SK-N-SH (cell line): Measurements from ENCODE around the gene HES6. TPM values are rescaled to one million over a fixed set of nuclear protein-coding genes. Genes with fewer than 3 reads are reported as not detected.
"Not testable (repeated sequence)": the region's sequence is repeated elsewhere in the genome, so short reads cannot be mapped to it uniquely, and the experiment has no call there.

Experiments used
- CTCF ChIA-PET: fragments of 300-600, 350-600 bp; formaldehyde crosslinking; extraction: SDS; loops from one replicate; lab custom pipeline; 2021; lab: Yijun Ruan, JAX
- POLR2A ChIA-PET: fragments of 350-600 bp; sonication (Branson Sonifier 250); formaldehyde crosslinking; extraction: SDS; loops from one replicate; lab custom pipeline; 2020; ENCODE audit warnings: antibody characterized with exemption, inconsistent platforms; lab: Yijun Ruan, JAX
- DNase-seq: peaks from one replicate; pipeline ENCODE4 v3.0.0; 2012
- H2AFZ ChIP-seq: fragments of 200-600 bp; sonication (generic); 2 replicates; pipeline ENCODE4 v1.8.1; 2016; ENCODE audit warnings: antibody characterized with exemption, mild to moderate bottlenecking, low read depth
- H3F3A ChIP-seq: fragments of 200-600 bp; sonication (generic); replicated peaks from 2 replicates; pipeline ENCODE3; 2016; ENCODE audit warnings: antibody characterized with exemption, mild to moderate bottlenecking; ENCODE audit not compliant: insufficient read depth
- H3K27ac ChIP-seq, 2 experiments: fragments of 200-500 bp in 1 of 2; fragments of 200-600 bp in 1 of 2; sonication (Bioruptor generic) in 1 of 2; sonication (generic), shearing (Covaris generic) in 1 of 2; 2 replicates each; pipeline versions ENCODE4 v1.5.1 to v1.6.1; 2014 to 2016; ENCODE audit warnings: low read depth in 2 of 2, inconsistent platforms in 1 of 2, low read length in 1 of 2, mild to moderate bottlenecking in 1 of 2, mixed read lengths in 1 of 2
- H3K27me3 ChIP-seq: fragments of 200-600 bp; sonication (generic), shearing (Covaris generic); 2 replicates; pipeline ENCODE4 v1.6.1; 2016; ENCODE audit warnings: mixed run types; ENCODE audit not compliant: insufficient read depth
- H3K36me3 ChIP-seq, 2 experiments: fragments of 200-500 bp in 1 of 2; fragments of 200-600 bp in 1 of 2; sonication (Bioruptor generic) in 1 of 2; sonication (generic) in 1 of 2; replicated peaks in 1 of 2; 2 replicates each; pipeline versions ENCODE3 to v1.5.1; 2014 to 2016; ENCODE audit warnings: low read length in 1 of 2, mild to moderate bottlenecking in 1 of 2; ENCODE audit not compliant: insufficient read depth in 2 of 2, control insufficient read depth in 1 of 2
- H3K4me1 ChIP-seq, 2 experiments: fragments of 200-500 bp in 1 of 2; fragments of 200-600 bp in 1 of 2; sonication (Bioruptor generic) in 1 of 2; sonication (generic), shearing (Covaris generic) in 1 of 2; 2 replicates each; pipeline versions ENCODE4 v1.5.1 to v1.6.1; 2014 to 2016; ENCODE audit warnings: low read depth in 1 of 2, low read length in 1 of 2, mixed run types in 1 of 2; ENCODE audit not compliant: insufficient read depth in 2 of 2, control insufficient read depth in 1 of 2
- H3K4me2 ChIP-seq: fragments of 200-600 bp; sonication (generic), shearing (Covaris generic); 2 replicates; pipeline ENCODE4 v1.6.1; 2017; ENCODE audit warnings: mixed run types
- H3K4me3 ChIP-seq, 2 experiments: fragments of 200-500 bp in 1 of 2; fragments of 200-600 bp in 1 of 2; sonication (Bioruptor generic) in 1 of 2; sonication (generic), shearing (Covaris generic) in 1 of 2; 2 replicates each; pipeline versions ENCODE4 v1.5.1 to v1.8.1; 2014 to 2016; ENCODE audit warnings: low read depth in 2 of 2, inconsistent platforms in 1 of 2, low read length in 1 of 2, mild to moderate bottlenecking in 1 of 2, mixed read lengths in 1 of 2, moderate library complexity in 1 of 2
- H3K79me2 ChIP-seq: fragments of 200-600 bp; sonication (generic); 2 replicates; pipeline ENCODE4 v1.8.1; 2017; ENCODE audit warnings: mild to moderate bottlenecking; ENCODE audit not compliant: insufficient read depth
- H3K9ac ChIP-seq: fragments of 200-600 bp; sonication (generic); 2 replicates; pipeline ENCODE4 v1.6.1; 2017; ENCODE audit warnings: mixed run types
- H3K9me2 ChIP-seq: fragments of 200-600 bp; sonication (generic); 2 replicates; pipeline ENCODE4 v1.6.1; 2017; ENCODE audit warnings: mixed run types
- H3K9me3 ChIP-seq: fragments of 200-600 bp; sonication (generic); 2 replicates; pipeline ENCODE4 v1.6.1; 2017; ENCODE audit warnings: mixed run types, mild to moderate bottlenecking, moderate library complexity
- H4K20me1 ChIP-seq: fragments of 200-600 bp; sonication (generic); 2 replicates; pipeline ENCODE4 v1.6.1; 2017; ENCODE audit warnings: mild to moderate bottlenecking, mixed run types; ENCODE audit not compliant: insufficient read depth
- CHD2 ChIP-seq: fragments of 150-350 bp; IDR thresholded peaks from 2 replicates; pipeline ENCODE4 v1.6.1; 2018; ENCODE audit warnings: low read length; ENCODE audit not compliant: partially characterized antibody
- EZH2phosphoT487 ChIP-seq: fragments of 200-600 bp; sonication (generic); IDR thresholded peaks from 2 replicates; pipeline ENCODE4 v1.6.1; 2017; ENCODE audit warnings: low read depth, mixed run types, mild to moderate bottlenecking, antibody characterized with exemption, moderate library complexity, borderline replicate concordance
- FOXJ3 ChIP-seq: sonication (generic); formaldehyde crosslinking; IDR thresholded peaks from 2 replicates; pipeline ENCODE4 v1.5.1; 2020; ENCODE audit warnings: mild to moderate bottlenecking, missing genetic modification reagents
- IRF3 ChIP-seq: fragments of 150-350 bp; IDR thresholded peaks from 2 replicates; pipeline ENCODE4 v1.6.1; 2016; ENCODE audit warnings: mild to moderate bottlenecking, low read depth, low read length
- JUND ChIP-seq: IDR thresholded peaks from 2 replicates; pipeline ENCODE4 v1.4.0; 2012
- MEF2A ChIP-seq: IDR thresholded peaks from 2 replicates; pipeline ENCODE4 v1.4.0; 2012; ENCODE audit warnings: low read depth, borderline replicate concordance
- NRF1 ChIP-seq: IDR thresholded peaks from 2 replicates; pipeline ENCODE4 v1.6.1; 2012; ENCODE audit warnings: low read depth, mild to moderate bottlenecking, low read length
- PBX3 ChIP-seq: IDR thresholded peaks from 2 replicates; pipeline ENCODE4; 2012
- REST ChIP-seq: IDR thresholded peaks from 2 replicates; pipeline ENCODE4 v1.6.1; 2012; ENCODE audit warnings: mild to moderate bottlenecking, low read depth, low read length, moderate library complexity
- SMC3 ChIP-seq: IDR thresholded peaks from 2 replicates; pipeline ENCODE4 v1.6.1; 2012; ENCODE audit warnings: low read depth, low read length, improper control_type of control experiment
- TAF1 ChIP-seq: IDR thresholded peaks from 2 replicates; pipeline ENCODE4 v1.6.1; 2012; ENCODE audit warnings: low read depth, mild to moderate bottlenecking, low read length, moderate library complexity, borderline replicate concordance
- TCF12 ChIP-seq: IDR thresholded peaks from 2 replicates; pipeline ENCODE4 v1.4.0; 2012
- WGBS: methylation state at CpG from one replicate; pipeline ENCODE4 v1.1.6; 2017; ENCODE audit warnings: low lambda C conversion rate; 5-methylcytosine and 5-hydroxymethylcytosine counted together
- polyA plus RNA-seq, 3 experiments: library from polyadenylated mRNA; depleted of rRNA; stranded (reverse); fragments of >200 nt; gene quantifications; 2 replicates each; pipeline ENCODE4 v1.2.3, GENCODE V29; 2012

HES6 gene
- polyA plus RNA-seq, 1 of the 3 experiments (the other 2 are of a cell fraction) = 3.6 TPM

GRCh38 chr2:238274152-238274865, 34.5 kb upstream of the HES6 start:
- ChIA-PET POLR2A (interaction anchor here (0.5 kb wide), 1 partner anchor 98 kb away, joined by 3 read pairs; no protein-coding TSS in a partner anchor), CTCF (interaction anchor here (1.2 to 6.6 kb wide), 4 partner anchors 8 to 18 kb away, joined by 3 to 72 read pairs (median 10); no protein-coding TSS in a partner anchor)
- H4K20me1 ChIP-seq = no peaks in the 10 kb centered on the region
- no peak for DNase-seq
- no peaks in the 10 kb centered on the region for H3F3A ChIP-seq
- no peak overlapping the region for H3K4me2 ChIP-seq
- no peaks in the 10 kb centered on the region for H3K9me3 ChIP-seq
- WGBS = 92% methylated on average over 11 of the region's 20 CpGs
- no peaks in the 10 kb centered on the region for H3K27me3 ChIP-seq
- H3K79me2 ChIP-seq = no peaks in the 10 kb centered on the region
- no peak overlapping the region for H3K4me3 ChIP-seq
- peaks cover 0 to 3% of the 10 kb centered on the region in 2 experiments for H3K36me3 ChIP-seq
- no peak overlapping the region for H3K9ac ChIP-seq
- no peaks in the 10 kb centered on the region for H3K9me2 ChIP-seq
- no peak overlapping the region for H2AFZ ChIP-seq
- TF ChIP-seq EZH2phosphoT487 (no peak), JUND (no peak), MEF2A (no peak), SMC3 (no peak), FOXJ3 (CRISPR knock-in tag) (no peak), CHD2 (no peak), REST (no peak), TAF1 (no peak), IRF3 (no peak), PBX3 (no peak), TCF12 (no peak), NRF1 (no peak)
- TF ChIP-seq, all 33 proteins: peak for 0
- Histone ChIP-seq H3K4me1 (peaks cover 0 to 3% of the 10 kb centered on the region in 2 experiments; a peak in 1 of 4 replicates), H3K27ac (no peak overlapping the region)

- H3K27ac ChIP-seq, H3K27me3 ChIP-seq, H3K9me3 ChIP-seq, POLR2A ChIA-PET, H3K4me2 ChIP-seq, H4K20me1 ChIP-seq, H3K36me3 ChIP-seq, H3K79me2 ChIP-seq, H2AFZ ChIP-seq, H3K4me3 ChIP-seq, H3K9me2 ChIP-seq, H3K4me1 ChIP-seq, H3K9ac ChIP-seq, DNase-seq, H3F3A ChIP-seq: not testable (repeated sequence)
- 92% methylated on average over 10 of the region's 10 CpGs for WGBS
- CTCF ChIA-PET = interaction anchor here (3.0 to 6.6 kb wide), 2 partner anchors 10 to 18 kb away, joined by 14 to 72 read pairs; no protein-coding TSS in a partner anchor
Observed at GRCh38 chr2:238273433-238273832, 33.6 kb upstream of the HES6 start.
